Right cardiac atrium (tissue), 5 donors: ENCODE data around the gene APLN. TPM values are rescaled to one million over a fixed set of nuclear protein-coding genes. Genes with fewer than 3 reads are reported as not detected.

ENCODE experiments used
- polyA plus RNA-seq: library from polyadenylated mRNA; stranded (reverse); fragments of 200-250 nt; gene quantifications from one replicate; pipeline ENCODE4 v1.2.3, GENCODE V29; 2013
- total RNA-seq, 4 donors: library from RNA; stranded (reverse); fragmentation: NEBNext Ultra II Directional; extraction: Animal tissue kit (Norgen Biotek cat#: 25700); gene quantifications; one replicate each; pipeline ENCODE4 v1.2.1, GENCODE V29; 2021
- donor health status: healthy with polysubstance abuse.
- donor health status: DM: no; HTN: yes; CAD: no.
- donor health status: DM: no; HTN: no; CAD: no.
- donor health status: DM: no; HTN: yes; CAD: no; lungs with severe emphysema.
- donor health status: DM: yes; HTN: yes; CAD: no.

APLN gene
- total and polyA plus RNA-seq, 5 donors = 4.0 to 10.5 (median 7.0) TPM

Other genes starting within 250 kb of the APLN start
- 10 to 100 TPM; 35.6 to 41.5 (median 39.6) TPM for gene SMARCA1, start 131.5 kb downstream of the APLN start, total RNA-seq
- 20.0 TPM for gene SMARCA1, start 131.5 kb downstream of the APLN start, polyA plus RNA-seq
- 10 to 100 TPM; 13.0 to 14.3 (median 13.3) TPM for gene OCRL, start 114.7 kb downstream of the APLN start, total RNA-seq
- gene OCRL, start 114.7 kb downstream of the APLN start, polyA plus RNA-seq = 7.0 TPM
- 1 to 10 TPM; 2.4 to 4.1 (median 3.2) TPM for gene XPNPEP2, start 84.0 kb upstream of the APLN start, total RNA-seq
- 1.3 TPM for gene XPNPEP2, start 84.0 kb upstream of the APLN start, polyA plus RNA-seq
- gene SASH3, start 125.0 kb upstream of the APLN start, total RNA-seq = 1 to 10 TPM; 2.1 to 6.0 (median 4.5) TPM
- gene SASH3, start 125.0 kb upstream of the APLN start, polyA plus RNA-seq = 0.93 TPM
- gene ZDHHC9, start 188.9 kb upstream of the APLN start, total RNA-seq = 10 to 100 TPM in 3 of 4 donors, 1 to 10 TPM in 1; 9.3 to 16.7 (median 11.3) TPM
- gene ZDHHC9, start 188.9 kb upstream of the APLN start, polyA plus RNA-seq = 6.3 TPM